OCI-LY3 (cell line): Measurements from ENCODE around the gene SCNN1A.

Experiments used
- H2AFZ ChIP-seq: fragments of 200-600, 300-600 bp; shearing (Covaris generic); 2 replicates; pipeline ENCODE4 v1.6.0; 2014; ENCODE audit warnings: antibody characterized with exemption, low read depth, low read length
- H3K27ac ChIP-seq: fragments of 200-600, 300-600 bp; sonication (generic); 2 replicates; pipeline ENCODE4 v1.5.1; 2014; ENCODE audit warnings: mild to moderate bottlenecking, low read length, moderate library complexity, mixed read lengths
- H3K27me3 ChIP-seq: fragments of 200-600, 300-600 bp; sonication (generic); 2 replicates; pipeline ENCODE4 v1.6.1; 2014; ENCODE audit warnings: low read depth, low read length, mixed read lengths
- H3K36me3 ChIP-seq: fragments of 200-600, 300-600 bp; sonication (generic); replicated peaks from 2 replicates; pipeline ENCODE3; 2014; ENCODE audit warnings: low read depth, low read length, mixed read lengths
- H3K4me1 ChIP-seq: fragments of 300-600, 200-600 bp; sonication (generic); 2 replicates; pipeline ENCODE4 v1.6.1; 2014; ENCODE audit warnings: low read length, mixed read lengths
- H3K4me2 ChIP-seq: fragments of 200-600, 300-600 bp; sonication (generic); 2 replicates; pipeline ENCODE4 v1.6.1; 2014; ENCODE audit warnings: low read length, mixed read lengths
- H3K4me3 ChIP-seq: fragments of 300-600, 200-600 bp; sonication (generic); 2 replicates; pipeline ENCODE4 v1.5.1; 2014; ENCODE audit warnings: antibody characterized with exemption, mild to moderate bottlenecking, low read length, moderate library complexity
- H3K79me2 ChIP-seq: fragments of 300-600, 200-600 bp; shearing (Covaris generic); 2 replicates; pipeline ENCODE4 v1.6.1; 2014; ENCODE audit warnings: mild to moderate bottlenecking, low read length, mixed read lengths
- H3K9ac ChIP-seq: fragments of 300-600, 200-600 bp; shearing (Covaris generic); 2 replicates; pipeline ENCODE4 v1.6.0; 2014; ENCODE audit warnings: mild to moderate bottlenecking, low read length, moderate library complexity
- H3K9me3 ChIP-seq: fragments of 200-600, 300-600 bp; shearing (Covaris generic); 2 replicates; pipeline ENCODE4 v1.6.1; 2014; ENCODE audit warnings: low read length, mixed read lengths; ENCODE audit not compliant: insufficient read depth
- H4K20me1 ChIP-seq: fragments of 200-600, 300-600 bp; sonication (generic); 2 replicates; pipeline ENCODE4 v1.6.1; 2016; ENCODE audit warnings: low read length, mixed read lengths; ENCODE audit not compliant: insufficient read depth
- EZH2phosphoT487 ChIP-seq: fragments of 200-600 bp; shearing (Covaris generic); IDR thresholded peaks from 2 replicates; pipeline ENCODE4 v1.6.1; 2018; ENCODE audit warnings: antibody characterized with exemption, mixed run types, low read depth
- TF ChIP-seq, protein P1 (sequence below): fragments of 200-600, 300-600 bp; sonication (generic); IDR thresholded peaks from 2 replicates; pipeline ENCODE4 v1.5.1; 2014; ENCODE audit warnings: antibody characterized with exemption, low read length, low read depth

Gene SCNN1A

GRCh38 chr12:6363330-6364043 lies 11.9 kb downstream of the SCNN1A start:
- Histone ChIP-seq H3K4me3 (no peak overlapping the region), H3K4me2 (no peak overlapping the region), H2AFZ (no peak overlapping the region), H3K36me3 (no peaks in the 10 kb centered on the region), H3K27me3 (peaks cover 12% of the 10 kb centered on the region; the same call in 1 of the 2 replicates), H3K4me1 (peaks cover 13% of the 10 kb centered on the region), H3K9ac (no peak overlapping the region), H3K9me3 (no peaks in the 10 kb centered on the region), H4K20me1 (no peaks in the 10 kb centered on the region), H3K27ac (no peak overlapping the region), H3K79me2 (no peaks in the 10 kb centered on the region)
- TF ChIP-seq EZH2phosphoT487 = no peak
- TF ChIP-seq, protein P1, sequence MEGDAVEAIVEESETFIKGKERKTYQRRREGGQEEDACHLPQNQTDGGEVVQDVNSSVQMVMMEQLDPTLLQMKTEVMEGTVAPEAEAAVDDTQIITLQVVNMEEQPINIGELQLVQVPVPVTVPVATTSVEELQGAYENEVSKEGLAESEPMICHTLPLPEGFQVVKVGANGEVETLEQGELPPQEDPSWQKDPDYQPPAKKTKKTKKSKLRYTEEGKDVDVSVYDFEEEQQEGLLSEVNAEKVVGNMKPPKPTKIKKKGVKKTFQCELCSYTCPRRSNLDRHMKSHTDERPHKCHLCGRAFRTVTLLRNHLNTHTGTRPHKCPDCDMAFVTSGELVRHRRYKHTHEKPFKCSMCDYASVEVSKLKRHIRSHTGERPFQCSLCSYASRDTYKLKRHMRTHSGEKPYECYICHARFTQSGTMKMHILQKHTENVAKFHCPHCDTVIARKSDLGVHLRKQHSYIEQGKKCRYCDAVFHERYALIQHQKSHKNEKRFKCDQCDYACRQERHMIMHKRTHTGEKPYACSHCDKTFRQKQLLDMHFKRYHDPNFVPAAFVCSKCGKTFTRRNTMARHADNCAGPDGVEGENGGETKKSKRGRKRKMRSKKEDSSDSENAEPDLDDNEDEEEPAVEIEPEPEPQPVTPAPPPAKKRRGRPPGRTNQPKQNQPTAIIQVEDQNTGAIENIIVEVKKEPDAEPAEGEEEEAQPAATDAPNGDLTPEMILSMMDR = no peak

DNA sequence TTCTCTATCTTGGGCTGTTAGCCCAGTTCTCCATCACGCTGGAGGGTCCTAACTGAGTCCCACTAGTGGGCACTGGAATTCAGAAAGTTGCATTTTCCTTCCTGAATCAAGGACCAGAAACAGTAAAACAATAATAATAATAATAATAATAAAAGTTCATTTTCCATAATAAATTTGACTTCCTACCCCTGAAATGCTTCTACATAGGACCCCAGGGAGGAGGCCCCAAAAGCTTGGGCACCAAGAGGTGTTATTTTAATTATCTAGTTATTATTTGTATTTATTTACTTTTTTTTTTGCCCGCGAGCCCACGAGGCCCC lies 12.4 kb downstream of the SCNN1A start:
- H3K79me2 ChIP-seq = no peaks in the 10 kb centered on the region
- no peaks in the 10 kb centered on the region for H3K36me3 ChIP-seq
- no peak overlapping the region for H2AFZ ChIP-seq
- H3K4me3 ChIP-seq = no peak overlapping the region
- H3K4me2 ChIP-seq = no peak overlapping the region
- peaks cover 15% of the 10 kb centered on the region; the same call in 1 of the 2 replicates for H3K27me3 ChIP-seq
- H3K9ac ChIP-seq = no peak overlapping the region
- peaks cover 9% of the 10 kb centered on the region for H3K4me1 ChIP-seq
- no peak overlapping the region for H3K27ac ChIP-seq
- no peaks in the 10 kb centered on the region for H4K20me1 ChIP-seq
- no peaks in the 10 kb centered on the region for H3K9me3 ChIP-seq
- TF ChIP-seq, protein P1 = no peak
- no peak for TF ChIP-seq EZH2phosphoT487

DNA sequence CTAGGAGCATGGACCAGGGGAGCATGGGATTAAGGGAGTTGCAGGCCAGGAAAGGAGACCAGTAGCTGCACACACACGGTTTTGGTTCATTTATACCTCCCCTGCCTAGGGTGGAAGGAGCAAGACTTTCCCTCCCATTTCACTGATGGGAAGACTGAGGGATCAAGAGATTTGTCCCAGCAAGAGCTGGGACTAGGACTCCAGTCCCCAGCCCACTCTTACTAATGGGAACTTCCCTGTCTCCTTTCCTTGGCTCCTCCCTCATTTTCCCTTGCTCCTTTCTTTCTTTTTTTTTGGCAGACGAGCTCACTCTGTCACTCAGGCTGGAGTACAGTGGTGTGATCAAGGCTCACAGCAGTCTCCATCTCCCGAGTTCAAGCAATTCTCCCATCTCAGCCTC lies 13.0 kb downstream of the SCNN1A start:
- TF ChIP-seq, protein P1 = no peak
- TF ChIP-seq EZH2phosphoT487 = no peak
- Histone ChIP-seq H2AFZ (no peak overlapping the region), H3K4me1 (peaks cover 3% of the 10 kb centered on the region), H4K20me1 (no peaks in the 10 kb centered on the region), H3K27me3 (peaks cover 16% of the 10 kb centered on the region; the same call in 1 of the 2 replicates), H3K79me2 (no peaks in the 10 kb centered on the region), H3K27ac (no peak overlapping the region), H3K36me3 (no peaks in the 10 kb centered on the region), H3K9ac (no peak overlapping the region), H3K9me3 (no peaks in the 10 kb centered on the region), H3K4me2 (no peak overlapping the region), H3K4me3 (no peak overlapping the region)

- Histone ChIP-seq H3K36me3 (no peaks in the 10 kb centered on the region), H3K27me3 (peaks cover 16% of the 10 kb centered on the region; the same call in 1 of the 2 replicates), H3K4me1 (no peaks in the 10 kb centered on the region), H3K79me2 (no peaks in the 10 kb centered on the region), H3K4me2 (no peak overlapping the region), H3K9ac (no peak overlapping the region), H4K20me1 (no peaks in the 10 kb centered on the region), H3K9me3 (no peaks in the 10 kb centered on the region), H2AFZ (no peak overlapping the region), H3K4me3 (no peak overlapping the region), H3K27ac (no peak overlapping the region)
- TF ChIP-seq, protein P1 = no peak
- TF ChIP-seq EZH2phosphoT487 = no peak
These were observed 13.5 kb downstream of the SCNN1A start for GRCh38 chr12:6361834-6362233.
